ENCODE measurements around the gene TIGD1.
A peak's percentile ranks its signal among the peaks of the same experiment; 100 is the strongest.

The TIGD1 gene

GRCh38 chr2:232550354-232551249 is at the start of gene TIGD1, which contains the start of gene EIF4E2:
TIGD1 (minus strand) TSS chr2:232550557; CDS start chr2:232549882, 675 bp downstream.
EIF4E2 (plus strand) TSS chr2:232550689; CDS start chr2:232550725, 36 bp downstream.
- TF ChIP-seq CTCF (IDR thresholded peaks at IDR 0.05; ENCODE audit: extremely low read depth, missing control alignments), result peak; percentile 8
- peak; percentile 99 for DNase-seq (ENCODE audit: low spot score)

DNA sequence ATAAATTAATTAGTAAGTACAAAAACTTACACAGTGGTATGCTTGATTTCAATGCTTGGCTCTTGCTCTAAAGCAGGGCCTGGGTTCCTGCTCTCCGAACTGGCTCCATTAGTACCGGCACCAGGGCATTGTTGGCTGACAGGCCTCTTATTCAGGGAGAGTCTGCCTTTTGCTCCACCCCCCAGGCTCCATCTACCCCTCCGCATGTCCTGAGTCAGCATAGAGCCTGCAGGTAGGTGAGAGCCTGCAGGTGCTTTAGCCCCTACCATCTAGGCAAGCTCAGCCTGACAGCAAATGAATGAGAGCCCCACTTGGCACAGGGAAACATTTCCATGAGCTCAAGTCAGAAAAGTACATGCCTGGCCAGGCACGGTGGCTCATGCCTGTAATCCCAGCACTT is 47.9 kb upstream of the TIGD1 start:
- DNase-seq (ENCODE audit: low spot score), result no peak
- no peak for TF ChIP-seq CTCF (IDR thresholded peaks at IDR 0.05; ENCODE audit: extremely low read depth, missing control alignments)

GRCh38 chr2:232597362-232598079 is 47.2 kb upstream of the TIGD1 start:
- TF ChIP-seq CTCF (IDR thresholded peaks at IDR 0.05; ENCODE audit: extremely low read depth, missing control alignments), result no peak
- no peak for DNase-seq (ENCODE audit: low spot score)

GRCh38 chr2:232593982-232594381 is 43.6 kb upstream of the TIGD1 start:
- no peak for DNase-seq (ENCODE audit: low spot score)
- TF ChIP-seq CTCF (IDR thresholded peaks at IDR 0.05; ENCODE audit: extremely low read depth, missing control alignments), result no peak

GRCh38 chr2:232592772-232593395 is 42.5 kb upstream of the TIGD1 start:
- no peak for TF ChIP-seq CTCF (IDR thresholded peaks at IDR 0.05; ENCODE audit: extremely low read depth, missing control alignments)
- no peak for DNase-seq (ENCODE audit: low spot score)

- no peak for TF ChIP-seq CTCF (IDR thresholded peaks at IDR 0.05; ENCODE audit: extremely low read depth, missing control alignments)
- no peak for DNase-seq (ENCODE audit: low spot score)
Observed at GRCh38 chr2:232588680-232589585, 38.6 kb upstream of the TIGD1 start.
